Fibroblast of pulmonary artery (primary cell): ENCODE data around the gene ISG20.

Experiments used
- DNase-seq: peaks from one replicate; pipeline ENCODE4 v3.0.0-alpha.2; 2010; ENCODE audit warnings: low read depth
- H3K4me3 ChIP-seq: replicated peaks from 2 replicates; pipeline ENCODE4 v1.5.1; 2011; ENCODE audit warnings: low read depth, mild to moderate bottlenecking, control low read depth, low read length, moderate library complexity
- TF ChIP-seq, protein P1 (sequence below): IDR thresholded peaks from 2 replicates; pipeline ENCODE4 v1.5.1; 2011; ENCODE audit warnings: mild to moderate bottlenecking, control low read depth, low read length, inconsistent platforms; ENCODE audit errors: missing control alignments

The ISG20 gene

DNA sequence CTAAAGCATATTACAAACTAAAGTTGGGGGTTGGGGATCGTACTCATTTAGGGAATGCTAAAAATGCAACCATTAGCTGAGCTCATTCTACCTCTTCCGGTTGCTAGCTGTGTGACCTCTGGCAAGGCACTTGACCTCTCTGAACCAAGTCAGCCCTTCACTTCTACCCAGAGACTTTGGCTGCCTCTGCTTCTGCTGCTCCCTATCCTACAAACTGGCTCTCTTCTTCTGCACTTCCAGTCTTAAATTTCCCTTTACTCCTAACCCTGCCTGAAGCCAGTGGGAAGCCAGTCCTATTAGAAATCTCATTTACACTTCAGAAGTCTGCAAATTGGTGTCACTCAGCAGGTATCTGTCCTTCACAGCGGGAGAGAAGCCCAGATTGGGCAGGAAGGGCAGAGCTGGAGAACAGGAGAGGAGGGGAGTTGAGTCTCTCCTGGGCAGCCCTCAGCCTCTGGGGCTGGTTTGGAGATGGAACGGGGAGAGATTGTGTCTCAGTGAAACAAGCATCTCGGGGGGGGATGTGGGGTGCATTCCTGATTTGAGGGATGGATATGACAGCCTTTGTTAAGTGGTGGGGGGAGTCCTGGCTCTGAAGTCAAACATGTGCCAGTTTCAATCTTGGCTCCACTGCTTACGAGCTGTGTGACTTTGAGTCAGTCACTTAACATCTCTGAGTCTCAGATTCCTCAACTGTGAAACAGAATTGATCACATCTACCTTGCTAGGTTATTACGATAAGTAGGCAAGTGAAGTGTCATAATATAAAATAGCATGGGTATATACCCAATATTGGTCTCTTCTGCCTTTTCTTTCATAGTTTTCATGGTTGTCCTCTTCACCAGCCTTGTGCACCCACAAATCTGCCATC is 25.5 kb upstream of the ISG20 start:
- no peak overlapping the region for H3K4me3 ChIP-seq
- DNase-seq, result no peak
- TF ChIP-seq, protein P1, sequence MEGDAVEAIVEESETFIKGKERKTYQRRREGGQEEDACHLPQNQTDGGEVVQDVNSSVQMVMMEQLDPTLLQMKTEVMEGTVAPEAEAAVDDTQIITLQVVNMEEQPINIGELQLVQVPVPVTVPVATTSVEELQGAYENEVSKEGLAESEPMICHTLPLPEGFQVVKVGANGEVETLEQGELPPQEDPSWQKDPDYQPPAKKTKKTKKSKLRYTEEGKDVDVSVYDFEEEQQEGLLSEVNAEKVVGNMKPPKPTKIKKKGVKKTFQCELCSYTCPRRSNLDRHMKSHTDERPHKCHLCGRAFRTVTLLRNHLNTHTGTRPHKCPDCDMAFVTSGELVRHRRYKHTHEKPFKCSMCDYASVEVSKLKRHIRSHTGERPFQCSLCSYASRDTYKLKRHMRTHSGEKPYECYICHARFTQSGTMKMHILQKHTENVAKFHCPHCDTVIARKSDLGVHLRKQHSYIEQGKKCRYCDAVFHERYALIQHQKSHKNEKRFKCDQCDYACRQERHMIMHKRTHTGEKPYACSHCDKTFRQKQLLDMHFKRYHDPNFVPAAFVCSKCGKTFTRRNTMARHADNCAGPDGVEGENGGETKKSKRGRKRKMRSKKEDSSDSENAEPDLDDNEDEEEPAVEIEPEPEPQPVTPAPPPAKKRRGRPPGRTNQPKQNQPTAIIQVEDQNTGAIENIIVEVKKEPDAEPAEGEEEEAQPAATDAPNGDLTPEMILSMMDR, result no peak

- no peak overlapping the region for H3K4me3 ChIP-seq
- no peak for DNase-seq
- TF ChIP-seq, protein P1, result no peak
These were observed 23.3 kb upstream of the ISG20 start for GRCh38 chr15:88615303-88616107.

DNA sequence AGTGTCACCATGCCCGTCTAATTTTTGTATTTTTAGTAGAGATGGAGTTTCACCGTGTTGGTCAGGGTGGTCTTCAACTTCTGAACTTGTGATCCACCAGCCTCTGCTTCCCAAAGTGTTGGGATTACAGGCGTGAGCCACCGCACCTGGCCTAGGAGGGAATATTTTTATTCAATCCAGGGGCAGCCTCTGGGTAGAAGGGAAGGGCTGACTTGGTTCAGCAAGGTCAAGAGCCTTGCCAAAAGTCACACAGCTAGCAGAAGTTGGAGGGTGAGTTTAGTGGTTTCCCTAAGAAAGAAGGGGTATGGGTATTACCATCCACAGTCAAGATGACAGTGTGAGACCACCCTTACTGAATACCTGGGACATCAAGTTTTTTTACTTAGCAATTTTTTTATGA is 22.6 kb upstream of the ISG20 start:
- TF ChIP-seq, protein P1, result no peak
- no peak for DNase-seq
- H3K4me3 ChIP-seq, result no peak overlapping the region

GRCh38 chr15:88617031-88617722 is 21.6 kb upstream of the ISG20 start:
- no peak for DNase-seq
- H3K4me3 ChIP-seq, result no peak overlapping the region
- TF ChIP-seq, protein P1, result no peak

DNA sequence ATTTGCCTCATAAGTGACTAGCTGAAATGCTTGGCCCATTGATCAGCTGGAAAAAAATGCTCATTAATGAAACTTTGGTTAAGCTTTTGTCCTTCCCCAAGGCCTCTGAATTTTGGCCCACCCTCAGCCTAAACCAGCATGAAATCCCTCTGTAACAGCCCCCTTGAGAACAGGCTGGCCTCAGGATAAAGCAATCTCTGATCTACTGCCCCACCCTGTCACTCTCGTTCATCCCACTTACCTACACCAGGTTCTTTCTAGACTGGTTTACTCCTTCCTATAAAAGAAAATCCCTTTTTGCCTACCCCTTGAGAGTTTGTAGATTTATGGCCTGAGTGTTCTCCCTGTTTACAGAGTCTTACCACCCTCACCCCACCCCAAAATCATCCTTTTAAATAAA is 21.0 kb upstream of the ISG20 start:
- TF ChIP-seq, protein P1, result no peak
- H3K4me3 ChIP-seq, result no peak overlapping the region
- no peak for DNase-seq

- no peak for DNase-seq
- TF ChIP-seq, protein P1, result no peak
These were observed 20.1 kb upstream of the ISG20 start for GRCh38 chr15:88618686-88619085.

More at GRCh38 chr15:88618686-88619085, 20.1 kb upstream of the ISG20 start:
- H3K4me3 ChIP-seq, result no peak overlapping the region
